IMR-90 (cell line): ENCODE results near the gene FRMD6. TPM values are rescaled to one million over a fixed set of nuclear protein-coding genes. Genes with fewer than 3 reads are reported as not detected.

Source experiments
- ATAC-seq: fragments of 200-7000 bp; cut with Tn5 transposase; 2 replicates; pipeline ENCODE4 v1.9.1; 2020; ENCODE audit warnings: low read depth, mild to moderate bottlenecking, moderate library complexity
- BruUV-seq: library from RNA; stranded (reverse); fragments of 400-500 nt; replicated peaks from 2 replicates; lab custom pipeline; 2021; lab: Mats Ljungman, UMichigan
- CTCF ChIA-PET: fragments of 300-600 bp; formaldehyde crosslinking; extraction: SDS; loops from one replicate; lab custom pipeline; 2021; ENCODE audit warnings: antibody characterized with exemption; lab: Yijun Ruan, JAX
- POLR2A ChIA-PET: fragments of 300-600 bp; sonication (Branson Sonifier 250); formaldehyde crosslinking; loops from one replicate; lab custom pipeline; 2022; ENCODE audit warnings: antibody characterized with exemption; ENCODE audit not compliant: unreplicated experiment; lab: Charles Lee
- DNase-seq: peaks from one replicate; pipeline ENCODE4 v3.0.0; 2013
- H2AFZ ChIP-seq: replicated peaks from 2 replicates; pipeline ENCODE3; 2013; ENCODE audit warnings: low read length, mild to moderate bottlenecking; ENCODE audit not compliant: poor library complexity
- H2AK5ac ChIP-seq: 2 replicates; pipeline ENCODE4 v1.6.1; 2013; ENCODE audit warnings: low read depth, low read length, inconsistent platforms
- H2AK9ac ChIP-seq: replicated peaks from 2 replicates; pipeline ENCODE3; 2013; ENCODE audit warnings: mild to moderate bottlenecking, low read depth, low read length, moderate library complexity; ENCODE audit not compliant: poor library complexity
- H2BK120ac ChIP-seq: 2 replicates; pipeline ENCODE4 v1.6.1; 2013; ENCODE audit warnings: low read depth, low read length, inconsistent platforms
- H2BK15ac ChIP-seq: 3 replicates; pipeline ENCODE4 v1.6.1; 2013; ENCODE audit warnings: low read depth, low read length, inconsistent platforms
- H2BK20ac ChIP-seq: 2 replicates; pipeline ENCODE4 v1.6.1; 2013; ENCODE audit warnings: low read depth, mild to moderate bottlenecking, inconsistent platforms, low read length, moderate library complexity
- H2BK5ac ChIP-seq: 2 replicates; pipeline ENCODE4 v1.6.1; 2013; ENCODE audit warnings: mild to moderate bottlenecking, low read depth, low read length, inconsistent platforms; ENCODE audit not compliant: poor library complexity, severe bottlenecking
- H3K14ac ChIP-seq: replicated peaks from 2 replicates; pipeline ENCODE4 v1.6.1; 2013; ENCODE audit warnings: low read depth, low read length, inconsistent platforms
- H3K18ac ChIP-seq: 2 replicates; pipeline ENCODE4 v1.6.1; 2013; ENCODE audit warnings: low read depth, low read length, control low read depth
- H3K23ac ChIP-seq: 2 replicates; pipeline ENCODE4 v1.6.1; 2013; ENCODE audit warnings: low read depth, low read length, inconsistent platforms
- H3K27ac ChIP-seq: 2 replicates; pipeline ENCODE4 v1.5.1; 2013; ENCODE audit warnings: mild to moderate bottlenecking, control low read depth, low read length; ENCODE audit not compliant: insufficient read depth
- H3K27me3 ChIP-seq: 2 replicates; pipeline ENCODE4 v1.6.1; 2013; ENCODE audit warnings: low read length; ENCODE audit not compliant: control insufficient read depth, insufficient read depth
- H3K36me3 ChIP-seq: 2 replicates; pipeline ENCODE4 v1.6.1; 2013; ENCODE audit warnings: low read length, mixed read lengths; ENCODE audit not compliant: control insufficient read depth, insufficient read depth
- H3K4ac ChIP-seq: 2 replicates; pipeline ENCODE4 v1.6.1; 2013; ENCODE audit warnings: low read depth, low read length, inconsistent platforms
- H3K4me1 ChIP-seq: 2 replicates; pipeline ENCODE4 v1.6.1; 2013; ENCODE audit warnings: low read length, mixed read lengths; ENCODE audit not compliant: control insufficient read depth, insufficient read depth
- H3K4me2 ChIP-seq: 2 replicates; pipeline ENCODE4 v1.6.1; 2013; ENCODE audit warnings: low read depth, mild to moderate bottlenecking, control low read depth, low read length, moderate library complexity
- H3K4me3 ChIP-seq: 2 replicates; pipeline ENCODE4 v1.5.1; 2013; ENCODE audit warnings: low read depth, mild to moderate bottlenecking, control low read depth, low read length, moderate library complexity; ENCODE audit not compliant: insufficient read depth
- H3K56ac ChIP-seq: 2 replicates; pipeline ENCODE4 v1.6.1; 2013; ENCODE audit warnings: low read length, inconsistent platforms; ENCODE audit not compliant: insufficient read depth; ENCODE audit errors: extremely low read depth
- H3K79me1 ChIP-seq, 2 experiments: 2 replicates each; pipeline ENCODE4 v1.6.1; 2013; ENCODE audit warnings: low read length in 2 of 2, inconsistent platforms in 1 of 2, low read depth in 1 of 2
- H3K9ac ChIP-seq: 2 replicates; pipeline ENCODE4 v1.6.1; 2013; ENCODE audit warnings: low read depth, low read length, control low read depth
- H3K9me1 ChIP-seq: 2 replicates; pipeline ENCODE4 v1.6.1; 2013; ENCODE audit warnings: low read length, inconsistent platforms; ENCODE audit not compliant: insufficient read depth
- H3K9me3 ChIP-seq: 2 replicates; pipeline ENCODE4 v1.6.1; 2013; ENCODE audit warnings: low read length; ENCODE audit not compliant: control insufficient read depth, insufficient read depth
- H4K20me1 ChIP-seq: 2 replicates; pipeline ENCODE4 v1.6.1; 2013; ENCODE audit warnings: low read length, inconsistent platforms; ENCODE audit not compliant: insufficient read depth
- H4K5ac ChIP-seq: 2 replicates; pipeline ENCODE4 v1.6.1; 2013; ENCODE audit warnings: mild to moderate bottlenecking, low read depth, low read length, control low read depth
- H4K8ac ChIP-seq, 2 experiments: 2 replicates each; pipeline ENCODE4 v1.6.1; 2013; ENCODE audit warnings: low read depth in 2 of 2, low read length in 2 of 2, control low read depth in 1 of 2, inconsistent platforms in 1 of 2
- H4K91ac ChIP-seq: 2 replicates; pipeline ENCODE4 v1.6.1; 2013; ENCODE audit warnings: low read depth, low read length, inconsistent platforms; ENCODE audit not compliant: insufficient read depth
- BHLHE40 ChIP-seq: fragments of 150-350 bp; IDR thresholded peaks from 2 replicates; pipeline ENCODE4 v1.6.1; 2016; ENCODE audit warnings: mild to moderate bottlenecking, low read depth, low read length
- CEBPB ChIP-seq: IDR thresholded peaks from 2 replicates; pipeline ENCODE4 v1.6.1; 2012; ENCODE audit warnings: low read depth, low read length, improper control_type of control experiment
- CHD1 ChIP-seq: IDR thresholded peaks from 2 replicates; pipeline ENCODE4 v1.6.1; 2012; ENCODE audit warnings: low read depth, low read length, improper control_type of control experiment
- MAFK ChIP-seq: IDR thresholded peaks from 2 replicates; pipeline ENCODE4 v1.6.1; 2012; ENCODE audit warnings: low read depth, low read length, improper control_type of control experiment
- MXI1 ChIP-seq: IDR thresholded peaks from 2 replicates; pipeline ENCODE4 v1.6.1; 2012; ENCODE audit warnings: low read depth, mild to moderate bottlenecking, low read length, moderate library complexity, borderline replicate concordance
- NFE2L2 ChIP-seq: fragments of 150-350 bp; IDR thresholded peaks from 2 replicates; pipeline ENCODE4 v1.6.1; 2016; ENCODE audit warnings: low read depth, mild to moderate bottlenecking, low read length
- USF2 ChIP-seq: fragments of 150-350 bp; IDR thresholded peaks from 2 replicates; pipeline ENCODE4 v1.6.1; 2017; ENCODE audit warnings: mild to moderate bottlenecking, antibody characterized with exemption, low read length, low read depth
- WGBS, 2 experiments: methylation state at CpG; one replicate each; pipeline versions ENCODE4 v1.1.5 to v1.1.7; 2013; ENCODE audit warnings: missing lambda C conversion rate in 2 of 2; ENCODE audit not compliant: insufficient read length in 1 of 2; ENCODE audit errors: extremely low coverage in 2 of 2; 5-methylcytosine and 5-hydroxymethylcytosine counted together
- dilution Hi-C: fragments of 300-500 bp; cut with HindIII; formaldehyde crosslinking; loops from one replicate; pipeline ENCODE4 v1.14.3; 2018; ENCODE audit warnings: low sequenced_read_pairs; ENCODE audit not compliant: unreplicated experiment
- in situ Hi-C: fragments of 300-500 bp; cut with MboI; formaldehyde crosslinking; loops from 3 replicates; pipeline ENCODE4 v1.14.3; 2019; ENCODE audit warnings: low sequenced_read_pairs, inconsistent platforms, mixed read lengths
- intact Hi-C: fragments of 100-400 bp; cut with micrococcal nuclease; formaldehyde crosslinking; loops from 2 replicates; pipeline ENCODE4 v1.10.0; 2022
- polyA plus RNA-seq, 3 experiments: library from polyadenylated mRNA; depleted of rRNA; stranded (reverse); fragments of >200 nt; gene quantifications; 2 replicates each; pipeline ENCODE4 v1.2.3, GENCODE V29; 2012; ENCODE audit warnings: low replicate concordance in 1 of 3
- total RNA-seq: library from RNA; depleted of rRNA; stranded (reverse); fragments of >200 nt; gene quantifications from 2 replicates; pipeline ENCODE4 v1.2.3, GENCODE V29; 2012

Gene FRMD6
- total and polyA plus RNA-seq, 2 of the 4 experiments (the other 2 are of a cell fraction): 243 to 682 TPM

GRCh38 chr14:51609955-51610283 is 41.8 kb upstream of the FRMD6 start:
- POLR2A ChIA-PET: interaction anchor here (0.7 kb wide), 1 partner anchor 46 kb away, joined by 5 read pairs; no protein-coding TSS in a partner anchor
- BruUV-seq: no TSS peak
- peaks cover 20% of the 10 kb centered on the region for H3K4me1 ChIP-seq

More at GRCh38 chr14:51609955-51610283, 41.8 kb upstream of the FRMD6 start:
- peak; percentile 33; the same call in 1 of the 2 replicates for ATAC-seq
- WGBS, 2 experiments: no CpG with 5 or more reads among the region's 5 CpGs
- intact Hi-C loops (no loop called here), dilution Hi-C loops (no loop called here), in situ Hi-C loops (no loop called here)
- H3K23ac ChIP-seq: no peak overlapping the region; the same call in 1 of the 2 replicates
- TF ChIP-seq MXI1 (no peak), CHD1 (no peak), CEBPB (no peak), USF2 (peak; percentile 62), NFE2L2 (peak; percentile 67), MAFK (peak; percentile 70), BHLHE40 (peak; percentile 31; the same call in 1 of the 2 replicates)
- H2AK9ac ChIP-seq: peak overlapping the region; percentile 57
- peak; percentile 59 for DNase-seq
- no peak overlapping the region for H2BK5ac ChIP-seq
- H3K9ac ChIP-seq: no peak overlapping the region
- no peak overlapping the region for H3K27ac ChIP-seq
- 0 out of 4 replicates have a peak overlapping the region, but pooled peaks of 1 of the 2 experiments have one; percentile 47 for H4K8ac ChIP-seq
- peak overlapping the region; percentile 79 for H3K14ac ChIP-seq
- H4K91ac ChIP-seq: 0 out of 2 replicates have a peak overlapping the region, but pooled peaks have one; percentile 17
- H3K9me3 ChIP-seq: no peaks in the 10 kb centered on the region
- no peak overlapping the region for H4K5ac ChIP-seq
- peak overlapping the region; percentile 86 for H2BK20ac ChIP-seq
- H2AFZ ChIP-seq: peak overlapping the region; percentile 45
- H3K4me3 ChIP-seq: no peak overlapping the region
- no peaks in the 10 kb centered on the region for H3K27me3 ChIP-seq
- H3K18ac ChIP-seq: no peak overlapping the region; the same call in 1 of the 2 replicates
- H2BK15ac ChIP-seq: no peak overlapping the region; the same call in 2 of the 3 replicates
- no peak overlapping the region for H3K56ac ChIP-seq
- H4K20me1 ChIP-seq: no peaks in the 10 kb centered on the region
- peaks cover 4 to 25% of the 10 kb centered on the region in 2 experiments; a peak in 2 of 4 replicates for H3K79me1 ChIP-seq
- peak overlapping the region; percentile 42 for H2BK120ac ChIP-seq
- H2AK5ac ChIP-seq: no peak overlapping the region; the same call in 1 of the 2 replicates
- H3K4me2 ChIP-seq: no peak overlapping the region
- H3K9me1 ChIP-seq: peaks cover 9% of the 10 kb centered on the region
- CTCF ChIA-PET: interaction anchor here (0.6 kb wide), 1 partner anchor 655 kb away, joined by 4 read pairs; no protein-coding TSS in a partner anchor
- peak overlapping the region; percentile 42 for H3K4ac ChIP-seq
- H3K36me3 ChIP-seq: no peaks in the 10 kb centered on the region
